ENCODE results near the gene TCF20.

DNA sequence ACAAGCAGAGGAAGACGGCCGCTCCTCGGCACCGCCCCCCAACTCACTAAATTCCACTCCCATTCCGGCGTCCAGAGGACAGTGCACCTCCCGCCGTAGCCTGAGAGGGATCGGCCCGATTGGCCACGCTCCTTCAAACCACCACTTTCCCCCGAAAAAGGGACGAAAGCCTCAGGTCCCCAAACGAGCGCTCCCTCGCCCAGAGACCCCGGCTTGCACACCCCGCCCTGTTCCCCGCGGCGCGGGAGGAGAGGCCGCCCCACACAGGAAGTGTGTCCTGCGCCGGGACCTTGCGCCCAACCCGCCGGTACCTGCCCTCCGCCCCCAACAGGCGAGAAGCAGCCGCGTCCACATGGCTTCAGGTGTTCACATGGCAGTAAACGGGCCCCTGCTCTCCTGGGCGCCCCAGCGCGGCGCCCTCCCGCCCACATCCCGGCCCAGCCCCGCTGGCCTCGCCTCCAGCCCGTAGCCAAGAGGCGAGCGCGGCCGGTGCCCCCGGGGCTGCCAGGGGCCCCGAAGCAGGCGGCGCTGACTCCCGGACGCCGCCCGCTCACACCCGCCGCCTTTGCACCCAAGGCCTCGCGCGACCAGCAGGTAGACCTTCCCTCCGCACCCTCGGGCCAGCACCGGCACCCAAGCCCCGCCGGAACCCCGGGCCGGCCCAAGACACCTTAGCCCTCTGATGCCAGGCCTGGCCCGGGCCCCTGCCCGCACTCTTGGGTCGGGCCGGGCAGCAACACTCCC, 849 bp downstream of the TCF20 start:
- TF ChIP-seq, protein P1, sequence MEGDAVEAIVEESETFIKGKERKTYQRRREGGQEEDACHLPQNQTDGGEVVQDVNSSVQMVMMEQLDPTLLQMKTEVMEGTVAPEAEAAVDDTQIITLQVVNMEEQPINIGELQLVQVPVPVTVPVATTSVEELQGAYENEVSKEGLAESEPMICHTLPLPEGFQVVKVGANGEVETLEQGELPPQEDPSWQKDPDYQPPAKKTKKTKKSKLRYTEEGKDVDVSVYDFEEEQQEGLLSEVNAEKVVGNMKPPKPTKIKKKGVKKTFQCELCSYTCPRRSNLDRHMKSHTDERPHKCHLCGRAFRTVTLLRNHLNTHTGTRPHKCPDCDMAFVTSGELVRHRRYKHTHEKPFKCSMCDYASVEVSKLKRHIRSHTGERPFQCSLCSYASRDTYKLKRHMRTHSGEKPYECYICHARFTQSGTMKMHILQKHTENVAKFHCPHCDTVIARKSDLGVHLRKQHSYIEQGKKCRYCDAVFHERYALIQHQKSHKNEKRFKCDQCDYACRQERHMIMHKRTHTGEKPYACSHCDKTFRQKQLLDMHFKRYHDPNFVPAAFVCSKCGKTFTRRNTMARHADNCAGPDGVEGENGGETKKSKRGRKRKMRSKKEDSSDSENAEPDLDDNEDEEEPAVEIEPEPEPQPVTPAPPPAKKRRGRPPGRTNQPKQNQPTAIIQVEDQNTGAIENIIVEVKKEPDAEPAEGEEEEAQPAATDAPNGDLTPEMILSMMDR (conservative IDR thresholded peaks at IDR 0.05; ENCODE audit: low read length) = no peak
- TF ChIP-seq EZH2phosphoT487 (IDR thresholded peaks at IDR 0.05; ENCODE audit: borderline replicate concordance) = no peak

Measured in Loucy (cell line).